Lower leg skin (tissue), 3 donors: ENCODE results near the gene DUSP5.

ENCODE experiments used
- CTCF ChIP-seq, 3 donors: fragments of 450-650 bp; IDR thresholded peaks; one replicate each; pipeline ENCODE4 v1.5.1; 2016; ENCODE audit warnings: antibody characterized with exemption in 3 of 3, mild to moderate bottlenecking in 3 of 3, moderate library complexity in 2 of 3
- POLR2A ChIP-seq, 2 donors: fragments of 450-650 bp; IDR thresholded peaks; one replicate each; pipeline ENCODE4 v1.6.1; 2016 to 2017; ENCODE audit warnings: antibody characterized with exemption in 2 of 2, mild to moderate bottlenecking in 1 of 2, moderate library complexity in 1 of 2

GRCh38 chr10:110496553-110497437 is 912 bp upstream of the DUSP5 start:
- TF ChIP-seq CTCF (IDR thresholded peaks at IDR 0.05) = no peak
- TF ChIP-seq POLR2A (IDR thresholded peaks at IDR 0.05) = no peak
